Mononuclear cell (primary cell): Measurements from ENCODE around the gene PEX16. TPM values are rescaled to one million over a fixed set of nuclear protein-coding genes. Genes with fewer than 3 reads are reported as not detected.

ENCODE experiments used
- H3K27me3 ChIP-seq: 2 replicates; pipeline ENCODE4 v1.6.0; 2011; ENCODE audit warnings: low read length, control low read depth; ENCODE audit not compliant: insufficient read depth
- H3K4me1 ChIP-seq: 2 replicates; pipeline ENCODE4 v1.5.1; 2011; ENCODE audit warnings: mild to moderate bottlenecking, low read length, control low read depth; ENCODE audit not compliant: insufficient read depth
- H3K4me3 ChIP-seq: 2 replicates; pipeline ENCODE4 v1.5.1; 2011; ENCODE audit warnings: mild to moderate bottlenecking, low read length, moderate library complexity
- H3K9me3 ChIP-seq: 2 replicates; pipeline ENCODE4 v1.5.1; 2011; ENCODE audit warnings: low read depth, mild to moderate bottlenecking, control low read depth, low read length
- total RNA-seq: library from RNA; depleted of rRNA; stranded (reverse); fragments of >200 nt; gene quantifications from one replicate; pipeline ENCODE4 v1.2.3, GENCODE V29; 2012

Gene PEX16
- 24.5 TPM for total RNA-seq

- Histone ChIP-seq H3K4me1 (peaks cover 48% of the 10 kb centered on the region), H3K27me3 (peaks cover 9% of the 10 kb centered on the region), H3K9me3 (no peaks in the 10 kb centered on the region), H3K4me3 (peak within 1 kb of the TSS; percentile 97)
Measured at GRCh38 chr11:45917623-45918330, at the start of gene PEX16. PEX16 (minus strand) TSS chr11:45917877; CDS start chr11:45917811, 66 bp downstream.

DNA sequence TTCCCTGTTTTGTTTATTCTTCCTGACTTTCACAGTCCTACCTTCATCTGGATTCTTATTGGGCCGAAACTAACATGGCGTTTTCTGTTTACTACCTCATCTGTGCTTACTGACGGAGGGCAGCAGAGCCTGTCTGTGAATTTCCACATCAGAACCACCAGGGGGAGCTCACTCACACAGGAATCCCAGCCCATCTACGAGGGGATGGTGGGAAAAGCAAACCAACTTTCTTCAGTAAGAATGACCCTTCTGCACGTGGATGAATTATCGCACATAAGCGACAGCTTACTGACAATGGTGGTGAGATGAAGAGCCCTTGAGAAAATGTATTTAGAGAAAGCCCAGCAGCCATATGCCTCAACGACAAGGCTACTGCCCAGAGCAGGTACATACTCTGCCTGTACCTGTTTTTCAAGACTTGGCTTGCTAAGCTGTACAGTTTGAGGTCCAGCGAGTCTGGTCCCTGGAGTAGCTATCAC, 47.3 kb upstream of the PEX16 start:
- peaks cover 5% of the 10 kb centered on the region for H3K4me1 ChIP-seq
- no peak overlapping the region for H3K4me3 ChIP-seq
- H3K27me3 ChIP-seq, result no peaks in the 10 kb centered on the region
- H3K9me3 ChIP-seq, result no peaks in the 10 kb centered on the region

DNA sequence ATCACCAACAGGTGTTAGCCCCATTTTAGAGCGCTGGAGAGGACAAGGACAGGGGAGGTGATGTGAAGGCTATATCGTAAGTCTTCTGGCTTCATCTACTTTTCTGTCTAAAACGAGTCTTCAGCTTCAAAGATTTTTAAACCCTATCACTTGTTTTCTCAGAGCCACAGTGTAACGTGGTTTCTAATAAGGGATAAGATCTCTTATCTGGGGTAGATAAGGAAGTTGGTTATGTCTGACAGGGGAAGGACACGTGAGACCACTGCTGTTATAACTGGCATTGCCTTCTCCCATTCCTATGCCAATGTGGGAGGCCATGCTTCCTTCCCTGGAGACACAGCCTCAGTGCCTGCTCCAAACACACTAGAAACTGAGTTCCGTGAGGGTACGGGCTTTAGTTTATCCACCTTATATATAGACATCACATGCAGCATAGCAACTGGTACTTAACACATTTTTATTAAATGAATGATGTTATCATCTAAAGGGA, 44.1 kb upstream of the PEX16 start:
- Histone ChIP-seq H3K27me3 (no peaks in the 10 kb centered on the region), H3K4me3 (no peak overlapping the region), H3K4me1 (peaks cover 5% of the 10 kb centered on the region), H3K9me3 (no peaks in the 10 kb centered on the region)

DNA sequence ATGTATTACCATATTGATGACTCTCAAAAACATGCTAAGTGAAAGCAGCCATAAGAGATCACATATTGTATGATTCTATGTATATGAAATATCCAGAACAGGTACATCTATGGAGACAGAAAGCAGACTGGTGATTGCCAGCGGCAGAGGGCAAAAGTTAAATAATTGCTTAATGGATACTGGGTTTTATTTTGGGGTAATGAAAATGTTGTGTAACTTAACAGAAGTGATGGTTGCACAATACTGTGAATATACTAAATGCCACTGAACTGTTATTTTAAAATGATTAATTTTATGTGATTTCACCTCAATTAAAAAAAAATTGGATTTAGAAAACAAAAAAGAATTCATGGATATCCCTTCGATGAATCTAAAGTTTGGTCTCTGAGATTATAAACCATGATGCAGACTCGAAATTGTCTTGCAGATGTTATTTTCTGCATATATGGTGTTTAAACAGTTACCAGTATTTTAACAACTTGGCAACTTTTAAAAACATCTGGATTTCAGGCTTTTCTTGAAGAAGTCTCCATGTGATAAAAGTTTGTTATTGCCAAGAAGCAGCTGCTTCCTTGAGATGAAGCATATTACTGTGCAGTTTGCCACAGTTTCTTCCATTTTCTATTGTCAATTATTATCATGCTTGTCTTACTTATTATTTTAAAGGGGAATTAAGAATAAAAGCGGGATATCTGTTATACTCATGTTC, 42.9 kb upstream of the PEX16 start:
- Histone ChIP-seq H3K4me3 (no peak overlapping the region), H3K27me3 (no peaks in the 10 kb centered on the region), H3K9me3 (no peaks in the 10 kb centered on the region), H3K4me1 (peaks cover 5% of the 10 kb centered on the region)

DNA sequence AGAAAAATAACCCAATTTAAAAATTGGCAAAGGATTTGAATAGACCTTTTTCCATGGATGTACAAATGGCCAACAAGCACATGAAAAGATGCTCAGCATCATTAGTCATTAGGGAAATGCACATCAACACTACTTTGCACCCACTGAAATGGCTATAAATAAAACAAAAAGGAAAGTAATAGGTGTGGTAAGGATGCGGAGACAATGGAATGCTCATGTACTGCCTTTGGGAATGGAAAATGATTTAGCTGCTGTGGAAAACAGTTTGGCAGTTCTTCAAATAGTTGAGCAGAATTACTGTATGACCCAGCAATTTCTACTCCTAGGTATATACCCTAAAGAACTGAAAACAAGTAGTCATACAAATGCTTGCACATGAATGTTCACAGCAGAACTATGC, 42.2 kb upstream of the PEX16 start:
- peaks cover 5% of the 10 kb centered on the region for H3K4me1 ChIP-seq
- H3K4me3 ChIP-seq, result no peak overlapping the region
- H3K9me3 ChIP-seq, result no peaks in the 10 kb centered on the region
- no peaks in the 10 kb centered on the region for H3K27me3 ChIP-seq

- Histone ChIP-seq H3K4me3 (no peak overlapping the region), H3K4me1 (no peaks in the 10 kb centered on the region), H3K27me3 (no peaks in the 10 kb centered on the region), H3K9me3 (no peaks in the 10 kb centered on the region)
Measured at GRCh38 chr11:45949992-45950407, 32.3 kb upstream of the PEX16 start.

GRCh38 chr11:45948356-45948755, 30.7 kb upstream of the PEX16 start:
- H3K27me3 ChIP-seq, result no peaks in the 10 kb centered on the region
- no peak overlapping the region for H3K4me3 ChIP-seq
- no peaks in the 10 kb centered on the region for H3K4me1 ChIP-seq
- H3K9me3 ChIP-seq, result no peaks in the 10 kb centered on the region

DNA sequence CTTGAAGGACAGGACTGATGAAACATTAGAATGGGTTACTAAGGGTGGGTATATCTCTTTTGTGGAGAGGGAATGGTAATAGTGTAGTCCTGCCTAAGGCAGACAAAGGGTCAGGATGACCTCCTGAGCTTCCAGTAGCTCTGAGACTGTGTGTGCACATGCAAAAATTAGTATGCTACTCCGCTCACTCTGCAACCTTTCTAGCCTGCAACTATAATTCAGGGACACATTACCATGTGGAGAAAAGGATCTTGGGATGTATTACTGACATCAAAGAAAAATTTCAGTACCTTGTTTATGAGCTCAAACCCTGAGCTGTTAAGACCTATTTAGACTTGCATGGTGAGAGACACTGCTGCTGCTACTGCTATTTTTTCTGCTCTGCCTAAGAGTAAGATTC, 30.2 kb upstream of the PEX16 start:
- no peaks in the 10 kb centered on the region for H3K27me3 ChIP-seq
- H3K4me1 ChIP-seq, result no peaks in the 10 kb centered on the region
- H3K4me3 ChIP-seq, result no peak overlapping the region
- H3K9me3 ChIP-seq, result no peaks in the 10 kb centered on the region

DNA sequence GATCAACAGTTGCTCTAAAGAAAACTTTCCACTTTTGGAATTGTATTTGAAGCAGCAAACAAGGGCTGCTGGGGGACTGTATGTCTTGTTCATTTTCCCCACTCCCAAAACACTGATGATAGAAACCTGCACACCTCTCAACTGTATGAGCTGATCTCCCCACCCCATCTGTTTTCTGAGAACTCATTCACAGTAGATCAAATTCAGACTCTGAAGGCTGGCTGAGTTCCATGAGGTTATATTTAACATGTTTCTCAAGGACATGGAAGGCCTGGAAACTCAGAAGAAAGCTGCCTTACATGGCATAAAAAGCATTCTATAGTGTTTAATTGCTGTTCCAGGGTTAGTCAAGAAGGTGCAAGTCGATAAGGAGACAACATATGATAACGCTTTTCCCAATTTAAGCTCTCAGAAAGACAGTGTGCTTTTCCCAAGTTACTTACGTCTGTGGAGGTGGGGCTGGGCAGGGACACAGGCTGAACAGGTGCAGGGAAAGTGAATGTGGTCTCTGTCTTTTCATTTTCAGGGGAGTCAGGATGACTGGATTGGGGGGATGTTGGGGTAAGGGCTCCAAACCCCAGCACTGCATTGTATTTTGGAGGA, 27.8 kb upstream of the PEX16 start:
- no peaks in the 10 kb centered on the region for H3K27me3 ChIP-seq
- no peak overlapping the region for H3K4me3 ChIP-seq
- H3K4me1 ChIP-seq, result no peaks in the 10 kb centered on the region
- H3K9me3 ChIP-seq, result no peaks in the 10 kb centered on the region

DNA sequence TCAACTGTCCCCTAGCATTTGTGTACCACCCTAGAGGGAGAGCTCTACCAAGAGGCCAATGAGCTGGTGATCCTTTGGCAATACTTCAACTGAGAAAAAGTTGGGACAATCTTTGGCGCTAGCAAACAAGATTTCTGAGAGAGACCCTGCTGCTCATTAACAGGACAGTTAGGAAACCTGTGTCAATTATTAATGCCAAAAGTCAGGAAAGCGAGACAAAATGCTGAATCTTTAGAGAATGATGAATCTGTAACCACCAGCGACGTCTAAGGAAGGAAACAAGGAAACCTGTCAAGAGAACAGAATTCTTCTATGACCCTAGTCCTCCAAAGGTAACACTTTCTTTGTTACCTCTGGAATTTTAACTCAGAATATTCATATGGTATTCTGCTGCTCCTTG, 24.7 kb upstream of the PEX16 start:
- Histone ChIP-seq H3K27me3 (no peaks in the 10 kb centered on the region), H3K9me3 (no peaks in the 10 kb centered on the region), H3K4me1 (peaks cover 7% of the 10 kb centered on the region), H3K4me3 (no peak overlapping the region)

GRCh38 chr11:45941285-45941684, 23.6 kb upstream of the PEX16 start:
- no peaks in the 10 kb centered on the region for H3K9me3 ChIP-seq
- H3K4me3 ChIP-seq, result no peak overlapping the region
- no peaks in the 10 kb centered on the region for H3K27me3 ChIP-seq
- H3K4me1 ChIP-seq, result peaks cover 16% of the 10 kb centered on the region

DNA sequence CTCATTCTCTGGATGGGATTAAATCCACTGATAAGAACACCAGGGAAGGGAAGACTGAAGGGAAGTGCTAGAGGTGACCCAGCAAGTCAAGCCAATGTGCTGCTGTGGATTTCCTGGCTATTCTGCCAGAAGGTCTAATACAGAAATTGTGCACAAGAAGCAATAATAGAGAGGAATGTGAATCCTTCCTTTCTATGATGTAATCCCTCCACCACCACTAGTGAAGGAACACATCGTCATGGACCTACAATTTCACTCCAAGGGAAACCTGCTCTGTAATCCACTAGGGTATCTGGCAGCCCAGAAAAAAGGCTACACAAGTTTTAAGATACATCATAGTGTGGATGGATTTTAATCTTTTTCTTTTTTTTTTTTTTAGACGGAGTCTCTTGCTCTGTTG, 22.2 kb upstream of the PEX16 start:
- Histone ChIP-seq H3K9me3 (no peaks in the 10 kb centered on the region), H3K4me3 (no peak overlapping the region), H3K27me3 (no peaks in the 10 kb centered on the region), H3K4me1 (peaks cover 30% of the 10 kb centered on the region)

DNA sequence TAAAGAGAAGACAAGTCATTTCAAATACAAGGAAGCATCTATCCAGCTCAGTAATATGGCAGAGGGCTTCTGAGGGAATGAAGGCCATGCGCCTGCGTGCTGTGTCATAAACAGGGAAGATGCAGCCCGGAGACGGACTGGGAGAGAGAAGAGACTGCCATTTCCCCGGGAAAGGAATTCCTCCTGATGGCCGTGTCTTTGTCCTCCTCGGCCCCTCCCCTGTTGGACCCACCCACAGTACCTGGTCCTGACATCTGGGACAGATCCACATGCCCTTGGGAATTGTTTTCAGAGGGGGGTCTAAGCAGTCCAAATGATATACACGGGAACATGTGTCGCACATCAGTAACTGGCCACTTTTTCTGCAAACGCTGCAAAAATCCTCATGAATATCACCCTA, 20.2 kb upstream of the PEX16 start:
- no peak overlapping the region for H3K4me3 ChIP-seq
- H3K27me3 ChIP-seq, result no peaks in the 10 kb centered on the region
- no peaks in the 10 kb centered on the region for H3K9me3 ChIP-seq
- H3K4me1 ChIP-seq, result peaks cover 49% of the 10 kb centered on the region

DNA sequence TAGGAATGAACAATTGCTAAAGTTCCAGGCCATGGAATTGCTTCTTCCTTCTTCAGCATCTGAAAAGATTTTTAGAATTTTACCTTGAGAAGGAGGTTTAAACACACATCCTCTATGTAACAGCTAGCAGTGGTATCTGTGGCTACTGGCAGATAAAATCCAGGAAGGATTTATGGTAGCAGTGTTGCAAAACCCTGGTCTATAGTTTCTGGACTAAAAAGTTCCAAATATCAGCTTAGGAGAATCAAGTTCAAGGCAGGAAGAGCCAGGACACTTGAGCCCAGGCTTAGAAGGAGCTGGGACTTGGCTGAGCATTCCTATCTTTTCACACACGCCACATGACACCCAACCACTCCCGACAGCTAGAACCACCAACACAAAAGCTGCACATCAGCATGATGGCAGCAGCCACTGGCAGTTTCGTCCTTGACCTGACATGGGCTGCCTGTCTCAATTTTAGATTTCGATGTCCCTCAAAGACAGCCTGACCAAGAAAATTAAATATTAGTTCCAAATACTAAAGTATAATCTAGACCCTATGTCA, 18.9 kb upstream of the PEX16 start:
- H3K9me3 ChIP-seq, result no peaks in the 10 kb centered on the region
- H3K4me1 ChIP-seq, result peaks cover 61% of the 10 kb centered on the region
- H3K27me3 ChIP-seq, result no peaks in the 10 kb centered on the region
- H3K4me3 ChIP-seq, result no peak overlapping the region
